SH-SY5Y (cell line): ENCODE measurements around the gene TNS3.

Source experiments
- GATA2 ChIP-seq: IDR thresholded peaks from 2 replicates; pipeline ENCODE4 v1.6.1; 2011; ENCODE audit warnings: mild to moderate bottlenecking, low read depth, low read length
- GATA3 ChIP-seq: IDR thresholded peaks from 2 replicates; pipeline ENCODE4 v1.6.1; 2011; ENCODE audit warnings: low read depth, mild to moderate bottlenecking, low read length, moderate library complexity

- TF ChIP-seq GATA2 (no peak), GATA3 (no peak)
These were observed 264.4 kb downstream of the TNS3 start for GRCh38 chr7:47317487-47317886.
